ENCODE results near the gene CSRP1. TPM values are rescaled to one million over a fixed set of nuclear protein-coding genes. Genes with fewer than 3 reads are reported as not detected.

CSRP1 gene
- total RNA-seq, 3 donors from 2014 or later = 150 to 1,587 (median 214) TPM

GRCh38 chr1:201433609-201434008 lies 73.3 kb downstream of the CSRP1 start:
- ATAC-seq (no peak), DNase-seq (no peak)
- intact Hi-C loops (cut with DNase I, micrococcal nuclease) = no loop called here
- no peak for TF ChIP-seq CTCF (IDR thresholded peaks at IDR 0.05)
- no peaks in the 10 kb centered on the region for H3K36me3 ChIP-seq (ENCODE audit: low read depth)
- no peaks in the 10 kb centered on the region for H3K4me1 ChIP-seq (ENCODE audit: low read depth)
- no peak overlapping the region for H3K4me3 ChIP-seq
- no peaks in the 10 kb centered on the region for H3K9me3 ChIP-seq

Other genes starting within 250 kb of the CSRP1 start
- gene PKP1, start 223.6 kb downstream of the CSRP1 start, total RNA-seq = under 1 TPM in 2 of 3 donors, not detected in 1; 0.27 to 0.41 TPM
- 1 to 10 TPM in 2 of 3 donors, under 1 TPM in 1; 0.28 to 4.0 (median 2.0) TPM for gene TNNT2, start 129.4 kb downstream of the CSRP1 start, total RNA-seq
- 100 to 1,000 TPM in 2 of 3 donors, 10 to 100 TPM in 1; 86.0 to 202 (median 130) TPM for gene LAD1, start 107.8 kb downstream of the CSRP1 start, total RNA-seq
- gene TNNI1, start 85.4 kb downstream of the CSRP1 start, total RNA-seq = under 1 TPM; 0.13 to 0.64 (median 0.39) TPM
- 100 to 1,000 TPM in 1 of 3 donors, 10 to 100 TPM in 1, 1 to 10 TPM in 1; 8.5 to 106 (median 12.4) TPM for gene PHLDA3, start 37.9 kb downstream of the CSRP1 start, total RNA-seq
- 10 to 100 TPM; 13.7 to 64.3 (median 16.7) TPM for gene NAV1, start 32.0 kb upstream of the CSRP1 start, total RNA-seq

Data from mucosa of descending colon (tissue), 3 donors.